H9 (cell line): Measurements from ENCODE around the gene GPC3. TPM values are rescaled to one million over a fixed set of nuclear protein-coding genes. Genes with fewer than 3 reads are reported as not detected.

ENCODE experiments used
- DNase-seq: peaks from one replicate; pipeline ENCODE4 v3.0.0-alpha.2; 2017
- H2AFZ ChIP-seq: one replicate; pipeline ENCODE4 v1.6.1; 2013; ENCODE audit warnings: mild to moderate bottlenecking, low read length, control low read depth, moderate library complexity
- H2AK5ac ChIP-seq: 2 replicates; pipeline ENCODE4 v1.6.1; 2013; ENCODE audit warnings: low read length, control low read depth, mixed read lengths; ENCODE audit not compliant: insufficient read length
- H2BK120ac ChIP-seq: one replicate; pipeline ENCODE4 v1.6.1; 2013; ENCODE audit warnings: low read depth, mild to moderate bottlenecking, low read length, control low read depth, inconsistent platforms; ENCODE audit not compliant: poor library complexity, severe bottlenecking
- H2BK12ac ChIP-seq: 2 replicates; pipeline ENCODE4 v1.6.1; 2013; ENCODE audit warnings: low read length, control low read depth, mixed read lengths, low read depth; ENCODE audit not compliant: insufficient read length
- H2BK15ac ChIP-seq: 2 replicates; pipeline ENCODE4 v1.6.1; 2013; ENCODE audit warnings: low read depth, low read length, control low read depth
- H2BK20ac ChIP-seq: one replicate; pipeline ENCODE4 v1.6.1; 2013; ENCODE audit warnings: low read depth, mild to moderate bottlenecking, low read length, control low read depth, inconsistent platforms; ENCODE audit not compliant: poor library complexity, severe bottlenecking
- H2BK5ac ChIP-seq: 2 replicates; pipeline ENCODE4 v1.6.1; 2013; ENCODE audit warnings: low read length, control low read depth, mixed read lengths; ENCODE audit not compliant: insufficient read length
- H3K14ac ChIP-seq: 2 replicates; pipeline ENCODE4 v1.6.1; 2013; ENCODE audit warnings: low read length, control low read depth; ENCODE audit not compliant: insufficient read depth
- H3K18ac ChIP-seq: 2 replicates; pipeline ENCODE4 v1.6.1; 2013; ENCODE audit warnings: low read depth, mild to moderate bottlenecking, mixed read lengths, low read length, control low read depth; ENCODE audit not compliant: insufficient read length
- H3K23ac ChIP-seq: 2 replicates; pipeline ENCODE4 v1.6.1; 2013; ENCODE audit warnings: low read length, control low read depth, mixed read lengths, low read depth; ENCODE audit not compliant: insufficient read length
- H3K23me2 ChIP-seq: 2 replicates; pipeline ENCODE4 v1.6.1; 2013; ENCODE audit warnings: low read depth, mild to moderate bottlenecking, mixed read lengths, low read length, control low read depth; ENCODE audit not compliant: insufficient read length, poor library complexity, severe bottlenecking
- H3K27ac ChIP-seq: 2 replicates; pipeline ENCODE4 v1.5.1; 2013; ENCODE audit warnings: low read length, control low read depth, mixed read lengths, low read depth; ENCODE audit not compliant: insufficient read length
- H3K27me3 ChIP-seq: 2 replicates; pipeline ENCODE4 v1.6.1; 2013; ENCODE audit warnings: low read length, control low read depth, inconsistent platforms; ENCODE audit not compliant: insufficient read depth
- H3K4ac ChIP-seq: 2 replicates; pipeline ENCODE4 v1.6.1; 2013; ENCODE audit warnings: low read depth, mild to moderate bottlenecking, control low read depth, inconsistent platforms, low read length, moderate library complexity
- H3K4me1 ChIP-seq: 2 replicates; pipeline ENCODE4 v1.6.1; 2013; ENCODE audit warnings: low read length, control low read depth, inconsistent platforms; ENCODE audit not compliant: insufficient read depth
- H3K4me2 ChIP-seq: 2 replicates; pipeline ENCODE4 v1.6.1; 2013; ENCODE audit warnings: low read length, control low read depth, mixed read lengths; ENCODE audit not compliant: insufficient read length, insufficient read depth
- H3K56ac ChIP-seq: 2 replicates; pipeline ENCODE4 v1.6.1; 2013; ENCODE audit warnings: low read depth, mild to moderate bottlenecking, mixed read lengths, low read length, control low read depth; ENCODE audit not compliant: insufficient read length
- H3K79me1 ChIP-seq: 2 replicates; pipeline ENCODE4 v1.6.1; 2013; ENCODE audit warnings: low read depth, mild to moderate bottlenecking, moderate library complexity, low read length, control low read depth, inconsistent platforms; ENCODE audit not compliant: insufficient read depth, poor library complexity, severe bottlenecking
- H3K79me2 ChIP-seq: 2 replicates; pipeline ENCODE4 v1.6.1; 2013; ENCODE audit warnings: low read length, control low read depth, inconsistent platforms; ENCODE audit not compliant: insufficient read depth
- H3K9ac ChIP-seq: 2 replicates; pipeline ENCODE4 v1.6.1; 2013; ENCODE audit warnings: low read length, control low read depth, mixed read lengths; ENCODE audit not compliant: insufficient read length; ENCODE audit errors: extremely low read depth
- H3K9me3 ChIP-seq: one replicate; pipeline ENCODE4 v1.6.1; 2013; ENCODE audit warnings: low read depth, low read length, inconsistent platforms; ENCODE audit not compliant: control insufficient read depth
- H3T11ph ChIP-seq: one replicate; pipeline ENCODE4 v1.6.1; 2013; ENCODE audit warnings: mild to moderate bottlenecking, low read length, control low read depth, inconsistent platforms
- H4K20me1 ChIP-seq: one replicate; pipeline ENCODE4 v1.6.1; 2013; ENCODE audit not compliant: control insufficient read depth, insufficient read length, insufficient read depth
- H4K5ac ChIP-seq: 2 replicates; pipeline ENCODE4 v1.6.1; 2013; ENCODE audit warnings: low read depth, mild to moderate bottlenecking, mixed read lengths, low read length, control low read depth; ENCODE audit not compliant: insufficient read length
- H4K8ac ChIP-seq: replicated peaks from 2 replicates; pipeline ENCODE4 v1.6.1; 2013; ENCODE audit warnings: low read length, control low read depth, mixed read lengths, low read depth; ENCODE audit not compliant: insufficient read length
- H4K91ac ChIP-seq: 2 replicates; pipeline ENCODE4 v1.6.1; 2013; ENCODE audit warnings: low read depth, mild to moderate bottlenecking, moderate library complexity, mixed read lengths, low read length, control low read depth; ENCODE audit not compliant: insufficient read length
- H3K27ac Mint-ChIP-seq, 3 experiments: 2 replicates in 2 of 3; 3 replicates in 1 of 3; pipeline ENCODE4 v1.8.0; 2020 to 2021; ENCODE audit warnings: mixed read lengths in 3 of 3, mild to moderate bottlenecking in 1 of 3, moderate library complexity in 1 of 3
- H3K27me3 Mint-ChIP-seq: 2 replicates; pipeline ENCODE4 v1.8.0; 2021; ENCODE audit warnings: low read depth, mild to moderate bottlenecking, moderate library complexity, mixed read lengths
- H3K36me3 Mint-ChIP-seq, 3 experiments: 2 replicates in 2 of 3; 3 replicates in 1 of 3; pipeline ENCODE4 v1.8.0; 2020 to 2021; ENCODE audit warnings: low read depth in 3 of 3, mixed read lengths in 3 of 3; ENCODE audit not compliant: insufficient read depth in 1 of 3
- H3K4me1 Mint-ChIP-seq, 2 experiments: 2 replicates each; pipeline ENCODE4 v1.8.0; 2020; ENCODE audit warnings: mixed read lengths in 2 of 2
- H3K4me3 Mint-ChIP-seq, 2 experiments: 2 replicates in 1 of 2; 3 replicates in 1 of 2; pipeline ENCODE4 v1.8.0; 2020 to 2021; ENCODE audit warnings: mild to moderate bottlenecking in 2 of 2, mixed read lengths in 2 of 2, moderate library complexity in 1 of 2
- H3K9me3 Mint-ChIP-seq, 2 experiments: 2 replicates in 1 of 2; 3 replicates in 1 of 2; pipeline ENCODE4 v1.8.0; 2020; ENCODE audit warnings: mild to moderate bottlenecking in 2 of 2, mixed read lengths in 2 of 2, moderate library complexity in 1 of 2
- CTCF ChIP-seq: fragments of 200-600 bp; sonication (generic); conservative IDR thresholded peaks from 3 replicates; pipeline ENCODE4 v1.8.0; 2021; ENCODE audit warnings: antibody characterized with exemption, mild to moderate bottlenecking
- WGBS: extraction: QIAGEN DNeasy Blood & Tissue Kit; methylation state at CpG from one replicate; pipeline ENCODE4 v1.1.7; 2013; ENCODE audit warnings: missing lambda C conversion rate, low lambda C conversion rate, mixed read lengths; ENCODE audit not compliant: insufficient read length; ENCODE audit errors: extremely low coverage; 5-methylcytosine and 5-hydroxymethylcytosine counted together
- total RNA-seq: library from RNA; stranded (reverse); gene quantifications from 2 replicates; pipeline ENCODE4 v1.2.1, GENCODE V29; 2021

GPC3 gene
- total RNA-seq, 1 experiment from 2014 or later: 108 TPM

GRCh38 chrX:133837091-133837490 is 148.3 kb downstream of the GPC3 start:
- H2AFZ ChIP-seq: no peak overlapping the region
- no peak overlapping the region for H3K18ac ChIP-seq
- no peak overlapping the region for H2BK12ac ChIP-seq
- H4K8ac ChIP-seq: no peak overlapping the region
- no peaks in the 10 kb centered on the region for H3K9me3 ChIP-seq
- Mint-ChIP-seq H3K9me3 (no peaks in the 10 kb centered on the region), H3K27ac (no peak overlapping the region), H3K4me1 (peaks cover 7 to 13% of the 10 kb centered on the region in 2 experiments), H3K4me3 (no peak overlapping the region), H3K27me3 (no peaks in the 10 kb centered on the region; the same call in 1 of the 2 replicates), H3K36me3 (peaks cover 0 to 4% (median 0%) of the 10 kb centered on the region in 3 experiments; a peak in 2 of 7 replicates)
- no peak overlapping the region for H2AK5ac ChIP-seq
- no peak for TF ChIP-seq CTCF
- no peak overlapping the region for H3K4me2 ChIP-seq
- H3K27ac ChIP-seq: no peak overlapping the region
- WGBS: no CpG with 5 or more reads among the region's 2 CpGs
- H3K9ac ChIP-seq: no peak overlapping the region
- no peak for DNase-seq
- no peak overlapping the region for H3K56ac ChIP-seq
- no peak overlapping the region for H3K23ac ChIP-seq
- no peaks in the 10 kb centered on the region for H3K23me2 ChIP-seq
- H3K27me3 ChIP-seq: no peaks in the 10 kb centered on the region; the same call in 1 of the 2 replicates
- no peak overlapping the region for H4K91ac ChIP-seq
- no peak overlapping the region for H2BK120ac ChIP-seq
- H3K79me2 ChIP-seq: no peaks in the 10 kb centered on the region
- H3K14ac ChIP-seq: no peak overlapping the region
- H3K4me1 ChIP-seq: 0 out of 2 replicates have a peak, but pooled peaks cover 3% of the 10 kb centered on the region
- no peaks in the 10 kb centered on the region for H3K79me1 ChIP-seq
- no peak overlapping the region for H2BK15ac ChIP-seq
- no peak overlapping the region for H2BK20ac ChIP-seq
- H3K4ac ChIP-seq: no peak overlapping the region
- no peak overlapping the region for H2BK5ac ChIP-seq
- H4K5ac ChIP-seq: no peak overlapping the region
- no peaks in the 10 kb centered on the region for H4K20me1 ChIP-seq
- no peak overlapping the region for H3T11ph ChIP-seq
